ENCODE measurements around the gene RHCE. TPM values are rescaled to one million over a fixed set of nuclear protein-coding genes. Genes with fewer than 3 reads are reported as not detected.

RHCE gene
- total and polyA plus RNA-seq, 9 of the 15 experiments (the other 6 are each of a cell fraction or from before 2014, with no cell fraction given): 5.4 to 31.5 (median 12.6) TPM

Other genes with a start within 250 kb of the RHCE start
- gene SYF2, start 188.3 kb downstream of the RHCE start, total RNA-seq (2014; rRNA removed): 38.2 and 43.2 TPM in 2 replicates
- gene SYF2, start 188.3 kb downstream of the RHCE start, total RNA-seq (2014; rRNA removed; fragmentation: Illumina TruSeq; extraction: Trizol): 59.3 and 80.6 TPM in 2 replicates
- 51.2 and 54.6 TPM in 2 replicates for gene SYF2, start 188.3 kb downstream of the RHCE start, total RNA-seq (2015; rRNA removed; fragmentation: Illumina TruSeq; extraction: Trizol)
- gene SYF2, start 188.3 kb downstream of the RHCE start, total RNA-seq (2021): 27.5 and 35.6 TPM in 2 replicates
- 33.7 and 36.5 TPM in 2 replicates for gene SYF2, start 188.3 kb downstream of the RHCE start, polyA plus RNA-seq (2011; rRNA removed)
- gene SYF2, start 188.3 kb downstream of the RHCE start, polyA plus RNA-seq (2014; fragmentation: Illumina TruSeq; extraction: Trizol): 66.5 and 80.2 TPM in 2 replicates
- 10 to 100 TPM; 20.9 to 21.9 TPM for gene SYF2, start 188.3 kb downstream of the RHCE start, polyA plus RNA-seq (2014; fragmentation: Nextera tagmentation; extraction: Ambion mirVana)
- gene SYF2, start 188.3 kb downstream of the RHCE start, polyA plus RNA-seq (2014; rRNA removed): 52.5 and 69.0 TPM in 2 replicates
- 130 and 138 TPM in 2 replicates for gene RSRP1, start 173.4 kb downstream of the RHCE start, total RNA-seq (2014; rRNA removed)
- 180 and 197 TPM in 2 replicates for gene RSRP1, start 173.4 kb downstream of the RHCE start, total RNA-seq (2014; rRNA removed; fragmentation: Illumina TruSeq; extraction: Trizol)
- gene RSRP1, start 173.4 kb downstream of the RHCE start, total RNA-seq (2015; rRNA removed; fragmentation: Illumina TruSeq; extraction: Trizol): 164 and 183 TPM in 2 replicates
- 146 and 159 TPM in 2 replicates for gene RSRP1, start 173.4 kb downstream of the RHCE start, total RNA-seq (2021)
- 195 and 220 TPM in 2 replicates for gene RSRP1, start 173.4 kb downstream of the RHCE start, polyA plus RNA-seq (2011; rRNA removed)
- gene RSRP1, start 173.4 kb downstream of the RHCE start, polyA plus RNA-seq (2014; fragmentation: Illumina TruSeq; extraction: Trizol): 96.2 and 113 TPM in 2 replicates
- gene RSRP1, start 173.4 kb downstream of the RHCE start, polyA plus RNA-seq (2014; fragmentation: Nextera tagmentation; extraction: Ambion mirVana): 10 to 100 TPM; 27.2 to 35.0 TPM
- gene RSRP1, start 173.4 kb downstream of the RHCE start, polyA plus RNA-seq (2014; rRNA removed): 237 and 283 TPM in 2 replicates
- 9.4 and 12.8 TPM in 2 replicates for gene RHD, start 148.3 kb downstream of the RHCE start, total RNA-seq (2014; rRNA removed)
- 12.2 and 15.7 TPM in 2 replicates for gene RHD, start 148.3 kb downstream of the RHCE start, total RNA-seq (2014; rRNA removed; fragmentation: Illumina TruSeq; extraction: Trizol)
- 11.8 and 13.0 TPM in 2 replicates for gene RHD, start 148.3 kb downstream of the RHCE start, total RNA-seq (2015; rRNA removed; fragmentation: Illumina TruSeq; extraction: Trizol)
- 17.5 and 17.8 TPM in 2 replicates for gene RHD, start 148.3 kb downstream of the RHCE start, total RNA-seq (2021)
- 15.0 and 28.8 TPM in 2 replicates for gene RHD, start 148.3 kb downstream of the RHCE start, polyA plus RNA-seq (2011; rRNA removed)
- gene RHD, start 148.3 kb downstream of the RHCE start, polyA plus RNA-seq (2014; fragmentation: Illumina TruSeq; extraction: Trizol): 13.5 and 13.6 TPM in 2 replicates
- 10 to 100 TPM; 32.4 TPM for gene RHD, start 148.3 kb downstream of the RHCE start, polyA plus RNA-seq (2014; fragmentation: Nextera tagmentation; extraction: Ambion mirVana)
- gene RHD, start 148.3 kb downstream of the RHCE start, polyA plus RNA-seq (2014; rRNA removed): 8.8 and 9.1 TPM in 2 replicates
- 138 and 209 TPM in 2 replicates for gene TMEM50A, start 82.5 kb downstream of the RHCE start, total RNA-seq (2014; rRNA removed)
- 85.8 and 108 TPM in 2 replicates for gene TMEM50A, start 82.5 kb downstream of the RHCE start, total RNA-seq (2014; rRNA removed; fragmentation: Illumina TruSeq; extraction: Trizol)
- gene TMEM50A, start 82.5 kb downstream of the RHCE start, total RNA-seq (2015; rRNA removed; fragmentation: Illumina TruSeq; extraction: Trizol): 100 and 108 TPM in 2 replicates
- gene TMEM50A, start 82.5 kb downstream of the RHCE start, total RNA-seq (2021): 133 and 137 TPM in 2 replicates
- 175 and 195 TPM in 2 replicates for gene TMEM50A, start 82.5 kb downstream of the RHCE start, polyA plus RNA-seq (2011; rRNA removed)
- gene TMEM50A, start 82.5 kb downstream of the RHCE start, polyA plus RNA-seq (2014; fragmentation: Illumina TruSeq; extraction: Trizol): 155 and 183 TPM in 2 replicates
- 10 to 100 TPM; 43.7 to 56.2 TPM for gene TMEM50A, start 82.5 kb downstream of the RHCE start, polyA plus RNA-seq (2014; fragmentation: Nextera tagmentation; extraction: Ambion mirVana)
- 141 and 198 TPM in 2 replicates for gene TMEM50A, start 82.5 kb downstream of the RHCE start, polyA plus RNA-seq (2014; rRNA removed)
- gene MACO1, start 10.1 kb upstream of the RHCE start, total RNA-seq (2014; rRNA removed): 20.0 and 21.7 TPM in 2 replicates
- gene MACO1, start 10.1 kb upstream of the RHCE start, total RNA-seq (2014; rRNA removed; fragmentation: Illumina TruSeq; extraction: Trizol): 25.2 and 32.1 TPM in 2 replicates
- 22.6 and 25.1 TPM in 2 replicates for gene MACO1, start 10.1 kb upstream of the RHCE start, total RNA-seq (2015; rRNA removed; fragmentation: Illumina TruSeq; extraction: Trizol)
- gene MACO1, start 10.1 kb upstream of the RHCE start, total RNA-seq (2021): 21.8 and 26.2 TPM in 2 replicates
- gene MACO1, start 10.1 kb upstream of the RHCE start, polyA plus RNA-seq (2011; rRNA removed): 16.2 and 16.5 TPM in 2 replicates
- 22.5 and 28.4 TPM in 2 replicates for gene MACO1, start 10.1 kb upstream of the RHCE start, polyA plus RNA-seq (2014; fragmentation: Illumina TruSeq; extraction: Trizol)
- gene MACO1, start 10.1 kb upstream of the RHCE start, polyA plus RNA-seq (2014; fragmentation: Nextera tagmentation; extraction: Ambion mirVana): 1 to 10 TPM; 4.6 to 5.1 TPM
- 15.4 and 18.9 TPM in 2 replicates for gene MACO1, start 10.1 kb upstream of the RHCE start, polyA plus RNA-seq (2014; rRNA removed)
- gene LDLRAP1, start 122.8 kb upstream of the RHCE start, total RNA-seq (2014; rRNA removed): 14.2 and 19.0 TPM in 2 replicates
- gene LDLRAP1, start 122.8 kb upstream of the RHCE start, total RNA-seq (2014; rRNA removed; fragmentation: Illumina TruSeq; extraction: Trizol): 10.9 and 13.0 TPM in 2 replicates
- 16.3 and 17.7 TPM in 2 replicates for gene LDLRAP1, start 122.8 kb upstream of the RHCE start, total RNA-seq (2015; rRNA removed; fragmentation: Illumina TruSeq; extraction: Trizol)
- gene LDLRAP1, start 122.8 kb upstream of the RHCE start, total RNA-seq (2021): 28.8 and 29.2 TPM in 2 replicates
- 16.2 and 25.0 TPM in 2 replicates for gene LDLRAP1, start 122.8 kb upstream of the RHCE start, polyA plus RNA-seq (2011; rRNA removed)
- gene LDLRAP1, start 122.8 kb upstream of the RHCE start, polyA plus RNA-seq (2014; fragmentation: Illumina TruSeq; extraction: Trizol): 26.8 and 29.6 TPM in 2 replicates
- gene LDLRAP1, start 122.8 kb upstream of the RHCE start, polyA plus RNA-seq (2014; fragmentation: Nextera tagmentation; extraction: Ambion mirVana): 1 to 10 TPM in 1 of 2 experiments, under 1 TPM in 1; 0.56 to 1.4 TPM
- 22.2 and 25.7 TPM in 2 replicates for gene LDLRAP1, start 122.8 kb upstream of the RHCE start, polyA plus RNA-seq (2014; rRNA removed)
- gene MAN1C1, start 196.0 kb upstream of the RHCE start, total RNA-seq (2014; rRNA removed): not detected in 2 replicates
- 0.15 TPM in 1 of 2 replicates, not detected in the other for gene MAN1C1, start 196.0 kb upstream of the RHCE start, total RNA-seq (2014; rRNA removed; fragmentation: Illumina TruSeq; extraction: Trizol)
- 0.18 TPM in 1 of 2 replicates, not detected in the other for gene MAN1C1, start 196.0 kb upstream of the RHCE start, total RNA-seq (2015; rRNA removed; fragmentation: Illumina TruSeq; extraction: Trizol)
- 0.22 and 0.44 TPM in 2 replicates for gene MAN1C1, start 196.0 kb upstream of the RHCE start, total RNA-seq (2021)
- gene MAN1C1, start 196.0 kb upstream of the RHCE start, polyA plus RNA-seq (2011; rRNA removed): 0.06 and 0.11 TPM in 2 replicates
- gene MAN1C1, start 196.0 kb upstream of the RHCE start, polyA plus RNA-seq (2014; fragmentation: Illumina TruSeq; extraction: Trizol): 0.04 and 0.29 TPM in 2 replicates
- gene MAN1C1, start 196.0 kb upstream of the RHCE start, polyA plus RNA-seq (2014; fragmentation: Nextera tagmentation; extraction: Ambion mirVana): not detected
- 0.04 TPM in 1 of 2 replicates, not detected in the other for gene MAN1C1, start 196.0 kb upstream of the RHCE start, polyA plus RNA-seq (2014; rRNA removed)

Measured in K562 (cell line).